OCI-LY3 (cell line): ENCODE data around the gene STK39.

Experiments used
- H2AFZ ChIP-seq: fragments of 200-600, 300-600 bp; shearing (Covaris generic); 2 replicates; pipeline ENCODE4 v1.6.0; 2014; ENCODE audit warnings: antibody characterized with exemption, low read depth, low read length
- H3K27ac ChIP-seq: fragments of 200-600, 300-600 bp; sonication (generic); 2 replicates; pipeline ENCODE4 v1.5.1; 2014; ENCODE audit warnings: mild to moderate bottlenecking, low read length, moderate library complexity, mixed read lengths
- H3K27me3 ChIP-seq: fragments of 200-600, 300-600 bp; sonication (generic); 2 replicates; pipeline ENCODE4 v1.6.1; 2014; ENCODE audit warnings: low read depth, low read length, mixed read lengths
- H3K36me3 ChIP-seq: fragments of 200-600, 300-600 bp; sonication (generic); replicated peaks from 2 replicates; pipeline ENCODE3; 2014; ENCODE audit warnings: low read depth, low read length, mixed read lengths
- H3K4me1 ChIP-seq: fragments of 300-600, 200-600 bp; sonication (generic); 2 replicates; pipeline ENCODE4 v1.6.1; 2014; ENCODE audit warnings: low read length, mixed read lengths
- H3K4me2 ChIP-seq: fragments of 200-600, 300-600 bp; sonication (generic); 2 replicates; pipeline ENCODE4 v1.6.1; 2014; ENCODE audit warnings: low read length, mixed read lengths
- H3K4me3 ChIP-seq: fragments of 300-600, 200-600 bp; sonication (generic); 2 replicates; pipeline ENCODE4 v1.5.1; 2014; ENCODE audit warnings: antibody characterized with exemption, mild to moderate bottlenecking, low read length, moderate library complexity
- H3K79me2 ChIP-seq: fragments of 300-600, 200-600 bp; shearing (Covaris generic); 2 replicates; pipeline ENCODE4 v1.6.1; 2014; ENCODE audit warnings: mild to moderate bottlenecking, low read length, mixed read lengths
- H3K9ac ChIP-seq: fragments of 300-600, 200-600 bp; shearing (Covaris generic); 2 replicates; pipeline ENCODE4 v1.6.0; 2014; ENCODE audit warnings: mild to moderate bottlenecking, low read length, moderate library complexity
- H3K9me3 ChIP-seq: fragments of 200-600, 300-600 bp; shearing (Covaris generic); 2 replicates; pipeline ENCODE4 v1.6.1; 2014; ENCODE audit warnings: low read length, mixed read lengths; ENCODE audit not compliant: insufficient read depth
- H4K20me1 ChIP-seq: fragments of 200-600, 300-600 bp; sonication (generic); 2 replicates; pipeline ENCODE4 v1.6.1; 2016; ENCODE audit warnings: low read length, mixed read lengths; ENCODE audit not compliant: insufficient read depth
- CTCF ChIP-seq: fragments of 200-600, 300-600 bp; sonication (generic); IDR thresholded peaks from 2 replicates; pipeline ENCODE4 v1.5.1; 2014; ENCODE audit warnings: antibody characterized with exemption, low read length, low read depth
- EZH2phosphoT487 ChIP-seq: fragments of 200-600 bp; shearing (Covaris generic); IDR thresholded peaks from 2 replicates; pipeline ENCODE4 v1.6.1; 2018; ENCODE audit warnings: antibody characterized with exemption, mixed run types, low read depth

Gene STK39

GRCh38 chr2:168089200-168089599, 158.2 kb downstream of the STK39 start:
- Histone ChIP-seq H3K27ac (peak overlapping the region; percentile 92), H3K9ac (no peak overlapping the region), H3K36me3 (peaks cover 10% of the 10 kb centered on the region), H4K20me1 (no peaks in the 10 kb centered on the region), H3K9me3 (peaks cover 3% of the 10 kb centered on the region; the same call in 1 of the 2 replicates), H3K4me1 (peaks cover 45% of the 10 kb centered on the region), H3K4me3 (no peak overlapping the region), H3K4me2 (peak overlapping the region; percentile 6; the same call in 1 of the 2 replicates), H3K27me3 (no peaks in the 10 kb centered on the region), H2AFZ (no peak overlapping the region), H3K79me2 (no peaks in the 10 kb centered on the region)
- no peak for TF ChIP-seq CTCF
- TF ChIP-seq EZH2phosphoT487, result no peak

GRCh38 chr2:168087401-168087800, 160.0 kb downstream of the STK39 start:
- TF ChIP-seq EZH2phosphoT487 (no peak), CTCF (no peak)

GRCh38 chr2:168086851-168087250, 160.5 kb downstream of the STK39 start:
- no peak overlapping the region for H3K4me2 ChIP-seq
- H3K9ac ChIP-seq, result no peak overlapping the region
- no peak overlapping the region for H3K27ac ChIP-seq
- H3K36me3 ChIP-seq, result peaks cover 20% of the 10 kb centered on the region
- H3K4me3 ChIP-seq, result no peak overlapping the region
- peaks cover 41% of the 10 kb centered on the region for H3K4me1 ChIP-seq
- no peak overlapping the region for H2AFZ ChIP-seq
- no peaks in the 10 kb centered on the region for H3K79me2 ChIP-seq
- TF ChIP-seq EZH2phosphoT487 (no peak), CTCF (no peak)
- no peaks in the 10 kb centered on the region for H3K27me3 ChIP-seq
- H3K9me3 ChIP-seq, result peaks cover 16% of the 10 kb centered on the region; the same call in 1 of the 2 replicates
- no peaks in the 10 kb centered on the region for H4K20me1 ChIP-seq

More at GRCh38 chr2:168087401-168087800, 160.0 kb downstream of the STK39 start:
- Histone ChIP-seq H3K27ac (no peak overlapping the region), H3K4me3 (no peak overlapping the region), H3K9me3 (peaks cover 11% of the 10 kb centered on the region; the same call in 1 of the 2 replicates), H3K27me3 (no peaks in the 10 kb centered on the region), H3K4me2 (no peak overlapping the region), H4K20me1 (no peaks in the 10 kb centered on the region), H3K79me2 (no peaks in the 10 kb centered on the region), H3K36me3 (peaks cover 14% of the 10 kb centered on the region), H3K4me1 (peaks cover 44% of the 10 kb centered on the region), H3K9ac (no peak overlapping the region), H2AFZ (no peak overlapping the region)

DNA sequence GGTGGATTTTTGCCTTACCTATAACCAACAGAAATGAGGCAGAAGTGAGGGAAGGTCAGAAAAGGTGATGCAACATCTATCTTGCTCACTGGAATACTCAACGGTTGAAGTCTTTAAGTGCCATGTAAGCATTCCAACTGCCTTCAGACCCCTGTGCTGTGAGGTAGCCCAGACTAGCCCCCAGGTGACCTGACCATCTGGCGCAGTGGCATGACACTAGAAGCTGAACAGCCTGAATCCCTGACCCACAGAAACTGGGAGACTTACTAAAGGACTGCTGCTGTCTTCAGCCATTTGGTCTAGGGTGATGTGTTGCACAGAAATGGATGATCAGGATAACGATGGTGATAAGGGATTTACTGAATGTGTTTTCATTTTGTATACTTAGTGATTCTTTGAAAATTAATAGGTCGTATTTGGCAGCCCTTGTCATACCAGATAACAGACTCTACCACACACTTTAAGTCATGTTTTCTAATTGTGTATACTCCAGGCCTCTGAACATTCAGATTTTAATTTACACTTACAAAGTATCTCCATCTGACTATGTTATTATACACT, 161.5 kb downstream of the STK39 start:
- Histone ChIP-seq H3K4me2 (no peak overlapping the region), H3K36me3 (peaks cover 20% of the 10 kb centered on the region), H3K9ac (no peak overlapping the region), H3K27me3 (no peaks in the 10 kb centered on the region), H3K27ac (no peak overlapping the region), H3K9me3 (peaks cover 20% of the 10 kb centered on the region; the same call in 1 of the 2 replicates), H3K4me1 (peaks cover 41% of the 10 kb centered on the region), H3K4me3 (no peak overlapping the region), H2AFZ (no peak overlapping the region), H3K79me2 (no peaks in the 10 kb centered on the region), H4K20me1 (no peaks in the 10 kb centered on the region)
- TF ChIP-seq CTCF (no peak), EZH2phosphoT487 (no peak)
